Measurements from ENCODE around the gene TMEM131L.
"Not testable (repeated sequence)": the region's sequence is repeated elsewhere in the genome, so short reads cannot be mapped to it uniquely, and the experiment has no call there.

The TMEM131L gene

GRCh38 chr4:153509212-153509611, 43.1 kb downstream of the TMEM131L start:
- not testable (repeated sequence) for DNase-seq

GRCh38 chr4:153509724-153510123, 43.6 kb downstream of the TMEM131L start:
- no peak for DNase-seq

- no peak for DNase-seq
Observed at GRCh38 chr4:153510252-153511001, 44.3 kb downstream of the TMEM131L start.

DNA sequence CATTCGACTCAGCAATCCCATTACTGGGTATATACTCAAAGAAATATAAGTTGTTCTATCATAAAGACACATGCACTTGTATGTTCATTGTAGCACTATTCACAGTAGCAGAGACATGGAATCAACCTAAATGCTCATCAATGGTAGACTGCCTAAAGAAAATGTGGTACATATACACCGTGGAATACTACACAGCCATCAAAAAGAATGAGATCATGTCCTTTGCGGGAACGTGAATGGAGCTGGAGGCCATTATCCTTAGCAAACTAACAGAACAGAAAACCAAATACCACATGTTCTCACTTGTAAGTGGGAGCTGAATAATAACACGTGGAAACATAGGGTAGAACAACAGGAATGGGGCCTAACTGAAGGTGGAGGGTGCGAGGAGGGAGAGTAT, 44.9 kb downstream of the TMEM131L start:
- no peak for DNase-seq

- DNase-seq: no peak
Observed at GRCh38 chr4:153512162-153512852, 46.1 kb downstream of the TMEM131L start.

GRCh38 chr4:153512952-153513500, 46.9 kb downstream of the TMEM131L start:
- DNase-seq: no peak

GRCh38 chr4:153513596-153513995, 47.4 kb downstream of the TMEM131L start:
- DNase-seq: no peak

DNA sequence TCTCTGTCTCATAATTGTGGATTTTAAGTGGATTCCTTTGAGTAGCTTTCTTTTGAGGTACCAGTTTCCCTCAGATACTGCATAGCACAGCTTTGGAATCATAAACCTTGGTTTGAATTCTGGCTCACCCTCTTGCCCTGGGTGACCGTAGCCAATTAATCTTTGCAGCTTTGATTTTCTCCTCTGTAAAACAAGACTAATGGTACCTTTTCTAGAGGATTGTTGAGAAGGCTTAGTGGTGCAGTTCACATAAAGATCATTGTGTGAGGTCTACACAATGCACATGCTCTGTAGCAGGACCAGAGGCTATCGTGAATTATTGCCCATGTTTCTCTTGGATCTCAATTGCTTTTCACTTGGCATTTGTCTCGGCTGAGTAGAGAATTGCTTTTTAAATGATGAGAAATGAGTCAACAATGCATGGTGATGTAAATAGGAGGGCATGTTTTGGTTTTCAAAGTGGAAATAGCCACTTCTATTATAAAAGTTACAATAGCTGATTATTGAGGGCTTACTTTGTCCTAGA, 47.9 kb downstream of the TMEM131L start:
- no peak for DNase-seq

GRCh38 chr4:153514688-153515426, 48.7 kb downstream of the TMEM131L start:
- DNase-seq: no peak

- no peak for DNase-seq
Observed at GRCh38 chr4:153517159-153517558, 51.0 kb downstream of the TMEM131L start.

DNA sequence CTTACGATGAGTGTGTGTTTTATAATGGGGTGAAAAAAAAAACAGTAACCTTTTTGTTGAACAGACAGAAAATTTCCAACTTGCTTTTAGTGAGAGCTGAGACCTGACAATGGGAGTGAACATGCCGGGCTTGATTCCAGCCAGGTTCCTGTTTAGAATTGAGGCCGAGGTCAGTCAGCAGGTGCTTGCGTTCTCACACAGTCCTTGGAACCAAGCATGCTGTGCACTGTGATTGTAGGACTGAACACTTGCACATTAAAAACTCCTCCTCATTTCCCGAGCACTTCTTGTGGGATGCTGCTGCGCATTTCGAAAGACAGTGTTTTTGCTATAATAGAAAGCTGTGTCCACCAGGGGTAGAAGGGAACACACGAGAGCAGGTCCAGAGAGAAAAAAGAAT, 51.8 kb downstream of the TMEM131L start:
- no peak for DNase-seq

DNA sequence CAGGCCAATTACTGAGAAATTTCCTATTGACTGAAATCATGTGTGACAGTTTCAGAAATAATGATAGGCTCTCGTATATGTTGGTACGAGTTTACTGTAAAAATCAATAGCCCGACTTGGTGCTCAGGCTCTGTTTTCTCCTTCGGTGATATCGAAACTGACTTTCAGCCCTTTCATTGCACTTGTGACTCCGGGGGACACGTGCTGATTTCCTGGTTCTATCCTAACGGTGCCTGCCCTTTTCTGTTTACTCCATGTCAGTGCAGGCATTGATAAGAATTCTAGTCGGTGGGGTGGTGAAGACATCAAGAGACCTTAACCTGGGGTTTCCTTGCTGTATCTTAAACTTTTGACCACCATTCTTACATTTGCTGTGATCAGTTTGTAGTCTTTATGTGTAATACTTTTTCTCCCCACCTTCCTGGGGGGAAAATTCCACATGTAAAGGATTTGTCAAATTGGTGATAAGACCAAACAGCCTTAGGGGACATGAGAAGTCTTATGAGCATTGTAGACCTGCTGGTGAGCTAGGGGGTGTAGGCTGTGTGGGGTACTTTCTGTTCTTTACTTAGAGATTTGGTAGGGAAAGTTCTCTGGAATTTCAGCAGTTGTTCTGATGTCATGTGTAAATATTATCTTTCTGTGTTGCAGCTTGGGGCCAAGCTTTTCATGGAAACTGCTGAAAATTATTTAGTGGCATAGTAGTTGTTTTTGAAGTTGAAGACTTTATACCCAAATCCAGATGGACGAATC, 52.7 kb downstream of the TMEM131L start:
- no peak for DNase-seq

- peak; percentile 26 for DNase-seq
Observed at GRCh38 chr4:153519687-153520086, 53.5 kb downstream of the TMEM131L start.

DNA sequence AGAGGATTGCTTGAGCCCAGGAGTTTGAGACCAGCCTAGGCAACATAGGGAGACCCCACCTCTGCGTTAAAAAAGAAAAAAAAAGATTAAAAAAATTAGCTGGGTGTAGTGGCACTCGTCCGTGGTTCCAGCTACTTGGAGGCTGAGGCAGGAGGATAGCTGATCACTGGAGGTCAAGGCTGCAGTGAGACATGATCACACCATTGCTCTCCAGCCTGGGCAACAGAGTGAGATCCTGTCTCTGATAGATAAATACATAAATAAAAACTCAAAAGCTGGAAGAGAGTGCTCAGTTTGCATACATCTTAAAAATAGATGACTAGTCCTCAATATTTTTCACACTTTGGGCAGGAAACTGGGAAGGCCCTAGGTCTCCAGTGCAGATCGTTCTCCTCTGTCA, 54.1 kb downstream of the TMEM131L start:
- DNase-seq: no peak

DNA sequence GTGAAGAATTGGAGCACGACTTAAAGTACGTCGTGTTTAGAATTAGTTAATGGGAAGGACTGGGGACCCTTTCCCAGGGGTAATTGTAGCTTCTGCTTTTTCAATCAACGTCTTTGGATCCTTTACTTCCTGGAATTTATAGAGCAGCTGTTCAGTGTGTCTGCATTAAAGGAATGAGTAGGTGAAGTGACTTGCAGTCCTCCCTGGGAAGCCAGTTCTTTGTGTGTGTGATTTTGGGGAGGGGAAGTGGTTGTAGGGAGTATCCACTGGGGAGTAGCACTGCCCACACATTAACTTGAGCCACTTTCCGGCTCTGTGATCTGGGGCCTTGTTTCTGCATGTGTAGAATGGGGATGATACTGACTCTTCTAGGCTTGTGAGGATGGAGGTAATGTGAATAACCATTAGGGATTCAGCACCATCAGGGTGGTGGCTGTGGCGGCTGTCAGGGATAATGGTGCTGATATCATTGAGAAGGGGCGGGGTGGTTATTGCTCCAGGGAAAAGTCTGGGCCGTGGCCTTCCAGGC, 54.7 kb downstream of the TMEM131L start:
- peak; percentile 41 for DNase-seq

DNA sequence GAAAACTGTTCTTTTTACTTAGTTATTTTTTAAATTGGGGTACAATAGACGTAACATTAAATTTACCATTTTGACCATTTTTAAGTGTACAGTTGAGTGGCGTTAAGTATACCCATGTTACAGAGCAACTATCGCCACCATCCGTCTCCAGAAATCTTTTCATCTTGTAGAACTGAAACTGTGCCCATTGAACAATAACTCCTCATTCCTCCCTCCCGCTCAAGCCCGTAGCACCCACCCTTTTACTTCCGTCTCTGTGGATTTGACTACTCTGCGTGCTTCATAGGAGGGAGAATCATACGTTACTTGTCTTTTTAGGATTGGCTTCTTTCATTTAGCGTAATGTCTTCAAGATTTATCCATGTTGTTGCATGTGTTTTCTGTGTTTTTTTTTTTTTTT, 55.3 kb downstream of the TMEM131L start:
- no peak for DNase-seq

- DNase-seq: no peak
Observed at GRCh38 chr4:153521999-153522801, 56.0 kb downstream of the TMEM131L start.

GRCh38 chr4:153522802-153523094, 56.6 kb downstream of the TMEM131L start:
- DNase-seq: no peak

DNA sequence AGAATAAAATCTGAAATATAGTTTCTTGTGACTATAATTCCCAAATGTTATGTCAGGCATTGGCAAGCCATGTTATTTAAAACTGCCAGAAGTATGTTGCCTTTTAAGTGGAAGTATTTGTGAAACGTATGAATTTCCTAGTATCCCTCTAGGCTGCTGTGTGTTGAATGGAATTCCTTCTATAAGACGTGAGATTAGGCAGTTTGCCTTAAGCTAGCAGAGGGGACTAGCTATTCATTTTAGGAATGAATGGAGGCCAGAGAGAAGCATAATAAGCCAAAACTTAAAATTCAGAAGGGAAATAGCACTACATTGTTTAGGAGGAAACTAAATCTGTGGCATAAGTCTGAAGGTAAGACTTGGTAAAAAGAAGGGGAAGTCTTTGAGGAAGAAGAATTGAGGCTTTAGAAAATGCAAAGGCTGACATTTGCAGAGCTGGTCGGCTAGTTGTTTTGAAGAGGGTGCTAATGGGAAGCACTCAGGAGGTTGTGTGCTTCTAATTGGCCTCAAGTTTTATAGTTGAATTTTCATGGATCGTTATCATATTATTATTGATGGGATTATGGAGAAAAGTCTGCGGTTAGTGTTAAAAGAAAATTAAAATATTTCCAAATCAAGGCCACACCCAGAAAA, 57.1 kb downstream of the TMEM131L start:
- DNase-seq: no peak

DNA sequence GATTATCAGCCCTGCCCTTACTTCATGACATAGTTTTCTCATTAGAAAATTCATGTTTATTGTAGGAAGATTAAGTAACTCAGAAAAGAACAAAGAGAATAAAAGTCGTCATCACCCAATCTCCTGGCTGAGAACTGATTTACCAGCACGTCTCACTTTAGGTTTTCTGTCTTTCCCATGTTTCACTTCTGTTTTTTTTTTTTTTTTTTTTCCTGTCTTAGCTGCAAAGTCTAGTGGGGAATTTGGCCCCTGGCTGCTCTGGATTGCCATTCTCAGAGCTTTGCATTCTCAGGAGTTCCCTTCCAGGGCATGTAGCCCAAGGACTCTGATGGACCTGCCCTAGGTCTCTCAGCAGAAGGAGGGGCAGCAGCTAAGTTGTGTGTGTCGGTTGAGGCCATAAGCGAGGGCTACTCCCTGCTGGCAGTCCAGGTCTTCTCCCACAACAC, 57.8 kb downstream of the TMEM131L start:
- DNase-seq: no peak

GRCh38 chr4:153524682-153525081, 58.5 kb downstream of the TMEM131L start:
- no peak for DNase-seq
